K562 (cell line): Measurements from ENCODE around the gene RCOR1. TPM values are rescaled to one million over a fixed set of nuclear protein-coding genes. Genes with fewer than 3 reads are reported as not detected.
A peak's percentile ranks its signal among the peaks of the same experiment; 100 is the strongest.

Source experiments
- ARID1B ChIP-seq: fragments of 450-650 bp; IDR thresholded peaks from 2 replicates; pipeline ENCODE4 v1.6.1; 2016; ENCODE audit warnings: antibody characterized with exemption, mild to moderate bottlenecking, inconsistent platforms
- CEBPG ChIP-seq, 3 experiments: fragments of 200-800 bp in 1 of 3; sonication (Bioruptor generic) in 1 of 3; sonication (generic) in 1 of 3; formaldehyde crosslinking in 1 of 3; IDR thresholded peaks in 2 of 3; conservative IDR thresholded peaks in 1 of 3; 2 replicates each; pipeline versions ENCODE4 v1.6.1 to v1.8.0; 2016 to 2022; ENCODE audit warnings: missing compliant biosample characterization in 2 of 3, missing genetic modification characterization in 2 of 3, mild to moderate bottlenecking in 1 of 3, missing genetic modification reagents in 1 of 3
- CREB1 ChIP-seq, 2 experiments: sonication (generic) in 1 of 2; formaldehyde crosslinking in 1 of 2; IDR thresholded peaks; 2 replicates each; pipeline versions ENCODE4 v1.6.1 to v1.8.0; 2012 to 2022; ENCODE audit warnings: inconsistent platforms in 1 of 2, mild to moderate bottlenecking in 1 of 2, missing genetic modification reagents in 1 of 2, moderate library complexity in 1 of 2
- KAT8 ChIP-seq: fragments of 450-650 bp; IDR thresholded peaks from 2 replicates; pipeline ENCODE4 v1.6.1; 2016; ENCODE audit warnings: low read depth, mild to moderate bottlenecking
- NBN ChIP-seq: fragments of 450-650 bp; IDR thresholded peaks from 2 replicates; pipeline ENCODE4 v1.6.1; 2016; ENCODE audit warnings: low read depth, mild to moderate bottlenecking
- NCOR1 ChIP-seq: fragments of 450-650 bp; IDR thresholded peaks from 2 replicates; pipeline ENCODE4 v1.6.1; 2016; ENCODE audit warnings: mild to moderate bottlenecking, moderate library complexity
- POLR2B ChIP-seq: fragments of 450-650 bp; IDR thresholded peaks from 2 replicates; pipeline ENCODE4 v1.6.1; 2018; ENCODE audit warnings: low read depth; ENCODE audit not compliant: partially characterized antibody
- RBM39 ChIP-seq: fragments of 200-400 bp; formaldehyde crosslinking; optimal IDR thresholded peaks from 2 replicates; pipeline ENCODE3; 2018; ENCODE audit warnings: low read depth, low read length
- RCOR1 ChIP-seq, 2 experiments: IDR thresholded peaks; 2 replicates each; pipeline ENCODE4 v1.6.1; 2012; ENCODE audit warnings: low read depth in 2 of 2, low read length in 2 of 2, borderline replicate concordance in 1 of 2, improper control_type of control experiment in 1 of 2
- SIX5 ChIP-seq, 2 experiments: IDR thresholded peaks; 2 replicates each; pipeline ENCODE4 v1.6.1; 2011; ENCODE audit warnings: low read length in 2 of 2, borderline replicate concordance in 1 of 2, low read depth in 1 of 2, mild to moderate bottlenecking in 1 of 2, moderate library complexity in 1 of 2; ENCODE audit not compliant: insufficient read depth in 1 of 2
- SMAD4 ChIP-seq: fragments of 250-450 bp; sonication (Bioruptor Pico); conservative IDR thresholded peaks from 2 replicates; pipeline ENCODE4 v1.8.0; 2021; ENCODE audit warnings: inconsistent platforms, mild to moderate bottlenecking, moderate library complexity
- SMARCB1 ChIP-seq: IDR thresholded peaks from 2 replicates; pipeline ENCODE4 v1.6.1; 2011; ENCODE audit warnings: improper control_type of control experiment, low read depth; ENCODE audit not compliant: insufficient read length
- STAT5A ChIP-seq: IDR thresholded peaks from 2 replicates; pipeline ENCODE4 v1.6.1; 2012; ENCODE audit warnings: low read length, inconsistent platforms, borderline replicate concordance
- YBX1 ChIP-seq: fragments of 450-650 bp; IDR thresholded peaks from 2 replicates; pipeline ENCODE4 v1.7.1; 2016; ENCODE audit warnings: mild to moderate bottlenecking
- ZNF133 ChIP-seq: fragments of 250-450 bp; sonication (Bioruptor Pico); IDR thresholded peaks from 2 replicates; pipeline ENCODE4 v1.4.0; 2020; ENCODE audit warnings: mild to moderate bottlenecking
- polyA plus RNA-seq, 8 experiments: library from polyadenylated mRNA; depleted of rRNA in 4 of 8; stranded (reverse) in 5 of 8; unstranded in 3 of 8; fragments of >200 nt; fragmentation: Nextera tagmentation in 2 of 8; fragmentation: Illumina TruSeq in 1 of 8; extraction: Ambion mirVana in 2 of 8; extraction: Trizol in 1 of 8; gene quantifications; 2 replicates each; pipeline versions ENCODE4 v1.2.1 to v1.2.3, GENCODE V29; 2011 to 2014; ENCODE audit warnings: inconsistent platforms in 1 of 8, missing spikeins in 1 of 8
- total RNA-seq, 7 experiments: library from RNA; depleted of rRNA in 6 of 7; stranded (reverse); fragments of >200 nt in 6 of 7; fragmentation: Illumina TruSeq in 2 of 7; extraction: Trizol in 2 of 7; gene quantifications; 2 replicates each; pipeline versions ENCODE4 v1.2.1 to v1.2.3, GENCODE V29; 2011 to 2021; ENCODE audit warnings: low replicate concordance in 1 of 7
- TF ChIP-seq, protein P1 (sequence below): sonication (generic); formaldehyde crosslinking; IDR thresholded peaks from 2 replicates; pipeline ENCODE4 v1.8.0; 2023; ENCODE audit warnings: mild to moderate bottlenecking, missing genetic modification reagents
- TF ChIP-seq, protein P2 (sequence below): fragments of 250-450 bp; sonication (Bioruptor Pico); IDR thresholded peaks from 2 replicates; pipeline ENCODE4 v1.9.0; 2021; ENCODE audit warnings: mild to moderate bottlenecking, inconsistent platforms
- TF ChIP-seq, protein P3 (sequence below): sonication (generic); formaldehyde crosslinking; IDR thresholded peaks from 2 replicates; pipeline ENCODE4 v1.8.0; 2023; ENCODE audit warnings: missing genetic modification reagents, mild to moderate bottlenecking, borderline replicate concordance

RCOR1 gene
- total and polyA plus RNA-seq, 9 of the 15 experiments (the other 6 are each of a cell fraction or from before 2014, with no cell fraction given), result 8.5 to 47.9 (median 20.9) TPM

DNA sequence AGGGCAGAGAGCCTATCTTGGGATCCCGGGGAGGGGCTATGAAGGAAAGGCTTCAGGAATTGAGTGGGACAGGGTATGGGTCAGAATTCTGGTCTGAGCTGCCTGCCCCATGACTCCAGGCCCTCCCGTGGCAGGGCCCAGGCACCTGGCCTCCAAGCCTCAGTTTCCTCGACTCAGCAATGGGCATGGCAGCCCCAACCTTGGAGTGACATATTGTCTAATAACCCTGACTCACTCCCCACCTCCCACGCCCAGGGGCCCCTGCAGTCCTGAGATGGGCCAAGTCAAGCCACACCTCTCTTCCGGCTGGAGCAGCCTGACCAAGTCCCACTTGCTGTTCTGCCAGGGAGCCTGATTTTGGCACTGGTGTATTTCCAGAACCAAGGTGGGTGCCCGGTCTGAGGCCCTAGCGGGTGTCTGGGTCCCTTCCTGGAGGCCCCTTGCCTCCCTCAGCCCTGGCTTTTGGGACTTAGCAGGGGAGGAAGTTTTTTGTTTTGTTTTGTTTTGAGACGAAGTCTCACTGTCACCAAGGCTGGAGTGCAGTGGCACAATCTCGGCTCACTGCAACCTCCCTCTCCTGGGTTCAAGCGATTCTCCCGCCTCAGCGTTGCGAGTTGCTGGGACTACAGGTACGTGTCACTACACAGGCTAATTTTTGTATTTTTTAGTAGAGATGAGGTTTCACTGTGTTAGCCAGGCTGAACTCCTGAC lies 40.3 kb upstream of the RCOR1 start (continued):
- TF ChIP-seq RCOR1 (IDR thresholded peaks at IDR 0.05; ENCODE audit: borderline replicate concordance in 1 of 2, low read depth in 2 of 2, low read length in 2 of 2) (peak in 1 of 2 experiments; percentile 96; a peak in 2 of 4 replicates), SIX5 (IDR thresholded peaks at IDR 0.05; ENCODE audit: borderline replicate concordance in 1 of 2, insufficient read depth in 1 of 2, low read depth in 1 of 2, low read length in 2 of 2) (no peak), KAT8 (no peak), POLR2B (peak; percentile 91), ZNF133 (CRISPR knock-in tag) (no peak), SMAD4 (peak; percentile 73), YBX1 (no peak), NCOR1 (peak; percentile 83), NBN (peak; percentile 59; the same call in 1 of the 2 replicates), CEBPG (CRISPR knock-in tag; IDR thresholded peaks at IDR 0.05) (no peak), CEBPG (tag; conservative IDR thresholded peaks at IDR 0.05 in 1 of 2, IDR thresholded peaks at IDR 0.05 in 1 of 2) (no peak), CREB1 (IDR thresholded peaks at IDR 0.05) (0 out of 2 replicates have a peak, but pooled peaks have one; percentile 24), CREB1 (CRISPR knock-in tag; IDR thresholded peaks at IDR 0.05) (no peak), STAT5A (no peak; the same call in 1 of the 2 replicates), RBM39 (no peak), SMARCB1 (no peak), ARID1B (peak; percentile 92)
- TF ChIP-seq, protein P1, sequence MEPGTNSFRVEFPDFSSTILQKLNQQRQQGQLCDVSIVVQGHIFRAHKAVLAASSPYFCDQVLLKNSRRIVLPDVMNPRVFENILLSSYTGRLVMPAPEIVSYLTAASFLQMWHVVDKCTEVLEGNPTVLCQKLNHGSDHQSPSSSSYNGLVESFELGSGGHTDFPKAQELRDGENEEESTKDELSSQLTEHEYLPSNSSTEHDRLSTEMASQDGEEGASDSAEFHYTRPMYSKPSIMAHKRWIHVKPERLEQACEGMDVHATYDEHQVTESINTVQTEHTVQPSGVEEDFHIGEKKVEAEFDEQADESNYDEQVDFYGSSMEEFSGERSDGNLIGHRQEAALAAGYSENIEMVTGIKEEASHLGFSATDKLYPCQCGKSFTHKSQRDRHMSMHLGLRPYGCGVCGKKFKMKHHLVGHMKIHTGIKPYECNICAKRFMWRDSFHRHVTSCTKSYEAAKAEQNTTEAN (CRISPR knock-in tag), result 0 out of 2 replicates have a peak, but pooled peaks have one; percentile 38
- TF ChIP-seq, protein P2, sequence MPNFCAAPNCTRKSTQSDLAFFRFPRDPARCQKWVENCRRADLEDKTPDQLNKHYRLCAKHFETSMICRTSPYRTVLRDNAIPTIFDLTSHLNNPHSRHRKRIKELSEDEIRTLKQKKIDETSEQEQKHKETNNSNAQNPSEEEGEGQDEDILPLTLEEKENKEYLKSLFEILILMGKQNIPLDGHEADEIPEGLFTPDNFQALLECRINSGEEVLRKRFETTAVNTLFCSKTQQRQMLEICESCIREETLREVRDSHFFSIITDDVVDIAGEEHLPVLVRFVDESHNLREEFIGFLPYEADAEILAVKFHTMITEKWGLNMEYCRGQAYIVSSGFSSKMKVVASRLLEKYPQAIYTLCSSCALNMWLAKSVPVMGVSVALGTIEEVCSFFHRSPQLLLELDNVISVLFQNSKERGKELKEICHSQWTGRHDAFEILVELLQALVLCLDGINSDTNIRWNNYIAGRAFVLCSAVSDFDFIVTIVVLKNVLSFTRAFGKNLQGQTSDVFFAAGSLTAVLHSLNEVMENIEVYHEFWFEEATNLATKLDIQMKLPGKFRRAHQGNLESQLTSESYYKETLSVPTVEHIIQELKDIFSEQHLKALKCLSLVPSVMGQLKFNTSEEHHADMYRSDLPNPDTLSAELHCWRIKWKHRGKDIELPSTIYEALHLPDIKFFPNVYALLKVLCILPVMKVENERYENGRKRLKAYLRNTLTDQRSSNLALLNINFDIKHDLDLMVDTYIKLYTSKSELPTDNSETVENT (CRISPR knock-in tag), result 0 out of 2 replicates have a peak, but pooled peaks have one; percentile 9
- TF ChIP-seq, protein P3, sequence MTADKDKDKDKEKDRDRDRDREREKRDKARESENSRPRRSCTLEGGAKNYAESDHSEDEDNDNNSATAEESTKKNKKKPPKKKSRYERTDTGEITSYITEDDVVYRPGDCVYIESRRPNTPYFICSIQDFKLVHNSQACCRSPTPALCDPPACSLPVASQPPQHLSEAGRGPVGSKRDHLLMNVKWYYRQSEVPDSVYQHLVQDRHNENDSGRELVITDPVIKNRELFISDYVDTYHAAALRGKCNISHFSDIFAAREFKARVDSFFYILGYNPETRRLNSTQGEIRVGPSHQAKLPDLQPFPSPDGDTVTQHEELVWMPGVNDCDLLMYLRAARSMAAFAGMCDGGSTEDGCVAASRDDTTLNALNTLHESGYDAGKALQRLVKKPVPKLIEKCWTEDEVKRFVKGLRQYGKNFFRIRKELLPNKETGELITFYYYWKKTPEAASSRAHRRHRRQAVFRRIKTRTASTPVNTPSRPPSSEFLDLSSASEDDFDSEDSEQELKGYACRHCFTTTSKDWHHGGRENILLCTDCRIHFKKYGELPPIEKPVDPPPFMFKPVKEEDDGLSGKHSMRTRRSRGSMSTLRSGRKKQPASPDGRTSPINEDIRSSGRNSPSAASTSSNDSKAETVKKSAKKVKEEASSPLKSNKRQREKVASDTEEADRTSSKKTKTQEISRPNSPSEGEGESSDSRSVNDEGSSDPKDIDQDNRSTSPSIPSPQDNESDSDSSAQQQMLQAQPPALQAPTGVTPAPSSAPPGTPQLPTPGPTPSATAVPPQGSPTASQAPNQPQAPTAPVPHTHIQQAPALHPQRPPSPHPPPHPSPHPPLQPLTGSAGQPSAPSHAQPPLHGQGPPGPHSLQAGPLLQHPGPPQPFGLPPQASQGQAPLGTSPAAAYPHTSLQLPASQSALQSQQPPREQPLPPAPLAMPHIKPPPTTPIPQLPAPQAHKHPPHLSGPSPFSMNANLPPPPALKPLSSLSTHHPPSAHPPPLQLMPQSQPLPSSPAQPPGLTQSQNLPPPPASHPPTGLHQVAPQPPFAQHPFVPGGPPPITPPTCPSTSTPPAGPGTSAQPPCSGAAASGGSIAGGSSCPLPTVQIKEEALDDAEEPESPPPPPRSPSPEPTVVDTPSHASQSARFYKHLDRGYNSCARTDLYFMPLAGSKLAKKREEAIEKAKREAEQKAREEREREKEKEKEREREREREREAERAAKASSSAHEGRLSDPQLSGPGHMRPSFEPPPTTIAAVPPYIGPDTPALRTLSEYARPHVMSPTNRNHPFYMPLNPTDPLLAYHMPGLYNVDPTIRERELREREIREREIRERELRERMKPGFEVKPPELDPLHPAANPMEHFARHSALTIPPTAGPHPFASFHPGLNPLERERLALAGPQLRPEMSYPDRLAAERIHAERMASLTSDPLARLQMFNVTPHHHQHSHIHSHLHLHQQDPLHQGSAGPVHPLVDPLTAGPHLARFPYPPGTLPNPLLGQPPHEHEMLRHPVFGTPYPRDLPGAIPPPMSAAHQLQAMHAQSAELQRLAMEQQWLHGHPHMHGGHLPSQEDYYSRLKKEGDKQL, result 0 out of 2 replicates have a peak, but pooled peaks have one; percentile 63
